Activated T-cell treated with anti-CD3 and anti-CD28 coated beads, Interleukin-2, amount 50 U/mL, for 48 hours (primary cell): ENCODE measurements around the gene HSPG2.

Experiments
- DNase-seq, 2 experiments: peaks; one replicate each; pipeline ENCODE4 v3.0.0-alpha.2; 2020

Gene HSPG2

GRCh38 chr1:21859669-21860179, 77.4 kb downstream of the HSPG2 start:
- DNase-seq = no peak

DNA sequence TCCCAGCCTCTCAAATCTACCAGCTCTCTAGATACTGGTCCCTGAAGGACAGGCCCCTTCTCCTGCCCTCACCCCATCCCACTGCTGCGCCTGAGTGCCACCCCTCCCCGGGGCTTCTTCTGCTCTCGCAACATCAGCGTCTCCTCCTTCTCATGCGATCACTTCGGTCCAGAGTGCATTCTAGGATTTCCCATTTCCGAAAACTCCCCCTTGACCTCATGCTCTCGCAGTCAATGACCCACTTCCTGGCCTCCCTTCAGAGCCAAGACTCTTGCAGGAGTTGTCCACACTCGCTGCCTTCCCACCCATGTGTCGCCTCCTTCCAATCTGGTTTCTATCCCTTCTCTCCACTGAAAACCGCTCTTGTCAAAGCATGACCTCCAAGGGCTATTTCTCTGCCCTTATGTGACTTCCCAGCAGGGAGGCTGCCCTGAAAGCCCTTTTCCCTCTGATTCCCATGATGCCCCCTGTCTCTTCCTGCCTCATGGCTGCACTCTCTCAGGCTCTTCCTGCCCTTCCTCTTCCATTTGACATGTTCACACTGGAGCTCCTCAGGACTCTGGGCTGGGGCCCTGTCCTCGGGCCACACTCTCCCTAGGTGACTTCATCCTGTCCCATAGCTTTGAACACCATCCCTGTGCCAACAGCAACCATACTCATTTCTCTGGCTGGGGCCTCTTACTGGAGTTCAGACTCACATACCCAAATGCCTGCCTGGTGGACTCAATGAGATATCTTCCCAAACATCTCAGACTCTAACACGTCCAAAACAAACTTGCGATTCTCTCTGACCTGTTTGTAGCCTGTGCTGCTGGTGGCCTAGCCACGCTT, 79.1 kb downstream of the HSPG2 start:
- no peak for DNase-seq

- no peak for DNase-seq
These were observed 79.8 kb downstream of the HSPG2 start for GRCh38 chr1:21857142-21857839.

GRCh38 chr1:21855257-21856096, 81.6 kb downstream of the HSPG2 start:
- DNase-seq = no peak

GRCh38 chr1:21854751-21855131, 82.4 kb downstream of the HSPG2 start:
- no peak for DNase-seq

DNA sequence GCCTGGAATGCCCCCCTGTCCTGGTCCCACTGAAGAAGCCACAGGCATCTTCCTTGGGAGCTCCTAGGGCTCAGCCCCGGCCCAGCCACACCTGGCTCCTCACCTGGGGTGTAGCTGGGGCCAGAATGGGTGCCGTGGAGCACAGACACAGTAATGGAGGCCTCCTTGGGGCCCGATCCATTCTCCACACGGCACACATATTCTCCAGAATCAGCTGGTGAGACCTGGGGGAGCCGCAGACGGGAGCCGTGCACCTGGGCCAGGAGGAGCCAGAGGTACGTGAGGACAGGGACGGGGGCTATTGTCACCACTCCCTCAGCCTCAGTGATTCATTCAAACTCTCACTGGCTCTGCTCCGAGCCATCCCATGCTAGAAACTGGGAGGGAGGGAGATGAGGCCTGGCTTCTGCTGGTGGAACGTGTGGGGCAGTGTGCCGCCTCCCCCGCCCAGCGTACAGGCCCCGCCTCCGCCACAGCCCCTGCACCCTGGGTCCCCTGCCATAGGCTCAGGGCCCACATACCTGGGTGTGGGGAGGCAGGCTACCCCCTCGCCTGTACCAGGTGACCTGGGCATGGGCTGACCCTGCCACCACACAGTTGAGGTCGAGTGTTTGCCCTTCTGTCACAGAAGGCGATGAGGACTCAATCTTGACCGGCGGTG, 82.9 kb downstream of the HSPG2 start:
- no peak for DNase-seq

DNA sequence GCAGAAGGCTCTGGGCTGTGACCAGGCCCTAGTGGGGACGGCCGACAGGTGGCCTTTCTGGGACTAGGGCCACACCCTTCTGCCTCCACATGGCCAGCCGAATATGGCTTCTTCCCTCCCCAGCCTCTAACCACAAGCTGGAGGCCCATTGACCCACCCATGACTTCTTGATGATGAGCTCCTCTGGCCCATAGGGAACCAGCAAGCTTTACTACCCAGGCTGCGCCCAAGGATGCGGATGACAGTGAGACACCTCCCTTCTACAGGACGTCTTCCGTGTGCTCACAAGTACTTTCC, 84.0 kb downstream of the HSPG2 start:
- DNase-seq = no peak

- no peak for DNase-seq
These were observed 84.6 kb downstream of the HSPG2 start for GRCh38 chr1:21852282-21853130.

- DNase-seq = no peak
These were observed 85.5 kb downstream of the HSPG2 start for GRCh38 chr1:21851430-21852250.

GRCh38 chr1:21849909-21850576, 87.1 kb downstream of the HSPG2 start:
- DNase-seq = no peak

GRCh38 chr1:21848524-21849174, 88.5 kb downstream of the HSPG2 start:
- DNase-seq = no peak

GRCh38 chr1:21847223-21848205, 89.6 kb downstream of the HSPG2 start:
- no peak for DNase-seq

- no peak for DNase-seq
These were observed 91.2 kb downstream of the HSPG2 start for GRCh38 chr1:21845646-21846641.

GRCh38 chr1:21843996-21844395, 93.1 kb downstream of the HSPG2 start:
- no peak for DNase-seq

DNA sequence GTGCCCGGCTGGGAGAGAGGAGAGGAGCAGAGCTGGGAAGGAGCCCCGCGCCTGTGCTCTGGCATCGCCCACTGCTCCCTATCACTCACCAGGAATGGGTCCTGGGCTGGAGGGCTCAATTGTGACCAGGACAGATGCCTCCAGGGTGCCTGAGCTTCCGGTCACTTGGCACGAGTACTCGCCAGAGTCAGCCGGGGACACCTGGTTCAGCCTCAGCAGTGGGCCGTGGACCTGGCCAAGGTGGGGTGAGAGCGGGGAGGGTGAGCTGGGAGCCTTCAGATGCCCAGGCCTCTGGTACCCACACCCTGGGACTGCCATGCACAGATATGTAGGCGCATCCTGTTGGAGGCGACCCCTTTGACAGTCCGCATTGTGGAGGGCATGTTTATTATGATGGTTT, 93.9 kb downstream of the HSPG2 start:
- no peak for DNase-seq

DNA sequence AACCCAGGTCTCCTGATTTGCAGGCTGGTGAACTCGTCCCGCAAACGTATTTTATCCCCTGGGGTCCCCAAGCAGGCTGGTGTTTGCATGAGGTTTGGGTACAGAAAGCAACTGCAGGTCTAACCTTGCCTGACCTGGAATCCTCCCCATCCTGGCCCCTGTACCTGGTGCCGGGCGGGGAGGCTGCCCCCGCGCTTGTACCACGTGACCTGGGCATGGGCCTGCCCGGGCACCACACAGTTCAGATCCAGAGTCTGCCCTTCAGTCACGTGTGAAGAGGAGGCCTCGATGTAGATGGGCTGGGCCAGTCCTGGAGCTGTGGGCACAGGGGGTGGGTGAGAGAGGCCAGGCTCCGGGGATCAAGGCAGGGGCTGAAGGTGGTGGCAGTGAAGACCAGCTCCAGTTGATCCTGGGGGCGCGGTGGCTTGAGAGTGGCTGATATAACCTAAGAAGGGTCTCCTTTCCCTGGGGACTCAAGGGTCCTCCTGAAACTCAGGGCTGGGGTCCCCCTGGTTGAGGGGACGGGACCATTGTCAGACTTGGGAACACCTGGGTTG, 94.4 kb downstream of the HSPG2 start:
- DNase-seq = no peak
